HEK293 (cell line): Measurements from ENCODE around the gene INO80C.

Experiments used
- ATF2 ChIP-seq: fragments of 450-650 bp; formaldehyde crosslinking; IDR thresholded peaks from 2 replicates; pipeline ENCODE4 v1.5.1; 2016; ENCODE audit warnings: missing biosample characterization, missing genetic modification characterization, low read depth
- CTCF ChIP-seq: fragments of 450-650 bp; formaldehyde crosslinking; IDR thresholded peaks from 2 replicates; pipeline ENCODE4 v1.5.1; 2016; ENCODE audit warnings: missing biosample characterization, missing genetic modification characterization
- FEZF1 ChIP-seq: fragments of 450-650 bp; formaldehyde crosslinking; IDR thresholded peaks from 2 replicates; pipeline ENCODE4 v1.5.1; 2016; ENCODE audit warnings: missing biosample characterization, missing genetic modification characterization
- GLI4 ChIP-seq: fragments of 450-650 bp; formaldehyde crosslinking; IDR thresholded peaks from 2 replicates; pipeline ENCODE4 v1.5.1; 2016; ENCODE audit warnings: missing biosample characterization, missing genetic modification characterization
- PRDM10 ChIP-seq: fragments of 450-650 bp; formaldehyde crosslinking; IDR thresholded peaks from 2 replicates; pipeline ENCODE4 v1.5.1; 2016; ENCODE audit warnings: missing biosample characterization, missing genetic modification characterization
- ZNF138 ChIP-seq: fragments of 450-650 bp; formaldehyde crosslinking; IDR thresholded peaks from 2 replicates; pipeline ENCODE4 v1.5.1; 2016; ENCODE audit warnings: missing biosample characterization, missing genetic modification characterization, borderline replicate concordance
- ZNF16 ChIP-seq: fragments of 450-650 bp; formaldehyde crosslinking; IDR thresholded peaks from 2 replicates; pipeline ENCODE4 v1.5.1; 2016; ENCODE audit warnings: low read depth, missing biosample characterization, missing genetic modification characterization
- ZNF169 ChIP-seq: fragments of 450-650 bp; formaldehyde crosslinking; IDR thresholded peaks from 2 replicates; pipeline ENCODE4 v1.5.1; 2016; ENCODE audit warnings: missing biosample characterization, missing genetic modification characterization
- ZNF362 ChIP-seq: fragments of 450-650 bp; formaldehyde crosslinking; IDR thresholded peaks from 2 replicates; pipeline ENCODE4 v1.5.1; 2016; ENCODE audit warnings: missing biosample characterization, missing genetic modification characterization
- ZNF558 ChIP-seq: fragments of 450-650 bp; formaldehyde crosslinking; IDR thresholded peaks from 2 replicates; pipeline ENCODE4 v1.5.1; 2016; ENCODE audit warnings: missing biosample characterization, missing genetic modification characterization
- ZNF704 ChIP-seq: fragments of 450-650 bp; formaldehyde crosslinking; IDR thresholded peaks from 2 replicates; pipeline ENCODE4 v1.5.1; 2016; ENCODE audit warnings: missing biosample characterization, missing genetic modification characterization
- ZNF747 ChIP-seq: fragments of 450-650 bp; formaldehyde crosslinking; IDR thresholded peaks from 2 replicates; pipeline ENCODE4 v1.5.1; 2016; ENCODE audit warnings: missing biosample characterization, missing genetic modification characterization
- ZSCAN18 ChIP-seq: fragments of 450-650 bp; formaldehyde crosslinking; IDR thresholded peaks from 2 replicates; pipeline ENCODE4 v1.5.1; 2016; ENCODE audit warnings: missing biosample characterization, missing genetic modification characterization
- ZSCAN30 ChIP-seq: fragments of 450-650 bp; IDR thresholded peaks from 2 replicates; pipeline ENCODE4 v1.5.1; 2018; ENCODE audit warnings: missing biosample characterization, mild to moderate bottlenecking, missing genetic modification characterization, moderate library complexity

- TF ChIP-seq CTCF (tag by site-specific recombination), result no peak
- no peak for TF ChIP-seq PRDM10 (tag by site-specific recombination)
- TF ChIP-seq ZNF169 (tag by site-specific recombination), result no peak
- no peak for TF ChIP-seq ZNF362 (tag by site-specific recombination)
- TF ChIP-seq ZNF16 (tag by site-specific recombination), result no peak
- no peak for TF ChIP-seq ZNF747 (tag by site-specific recombination)
- TF ChIP-seq GLI4, result no peak
- no peak for TF ChIP-seq ZNF558 (tag by site-specific recombination)
- no peak for TF ChIP-seq FEZF1 (tag by site-specific recombination)
- no peak for TF ChIP-seq ATF2
- no peak for TF ChIP-seq ZNF138 (tag by site-specific recombination)
- no peak for TF ChIP-seq ZSCAN30 (tag by site-specific recombination)
- no peak for TF ChIP-seq ZSCAN18
- no peak for TF ChIP-seq ZNF704 (tag by site-specific recombination)
These were observed 30.1 kb downstream of the INO80C start for GRCh38 chr18:35467624-35468016.
